ENCODE measurements around the gene GLUL.
A peak's percentile ranks its signal among the peaks of the same experiment; 100 is the strongest.

GLUL gene

DNA sequence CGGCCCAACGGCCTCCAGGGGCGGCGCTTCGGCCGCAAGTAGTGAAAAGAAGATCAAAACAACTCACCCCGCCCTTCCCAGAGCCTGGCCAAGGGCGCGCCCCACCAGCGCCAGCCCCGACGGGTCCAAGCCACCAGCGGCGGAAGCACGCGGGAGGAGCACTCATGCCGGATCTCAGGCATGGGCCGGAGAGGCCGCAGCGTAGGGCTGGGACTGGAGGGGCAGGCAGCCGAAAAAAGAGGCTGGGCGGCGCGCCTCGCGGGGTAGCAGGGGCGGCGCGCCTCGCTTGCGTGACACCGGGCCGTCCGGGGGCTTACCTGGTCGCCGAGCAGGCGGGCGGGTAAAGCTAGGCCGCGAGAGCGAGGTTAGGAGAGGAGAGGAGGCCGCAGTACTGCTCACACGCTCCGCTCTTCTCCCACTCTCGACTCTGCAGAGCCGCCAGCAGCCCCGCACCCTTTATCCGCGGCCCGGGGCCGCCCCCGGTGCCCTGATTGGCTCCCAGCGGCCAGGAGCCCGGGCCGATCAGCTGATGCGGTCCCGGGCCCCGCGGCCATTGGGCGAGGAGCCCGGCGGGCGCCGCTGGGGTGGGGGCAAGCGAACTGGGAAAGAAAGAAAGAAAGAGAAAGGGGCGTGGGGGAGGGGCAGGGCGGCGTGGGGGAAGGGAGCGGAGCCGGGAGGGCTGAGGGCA is at the start of gene GLUL:
GLUL (minus strand) TSS at position 429 of the 688 bp plus-strand sequence. CDS start 3,053 bp downstream, outside the sequence.
- peak; percentile 46 for DNase-seq (ENCODE audit: low read depth)

DNA sequence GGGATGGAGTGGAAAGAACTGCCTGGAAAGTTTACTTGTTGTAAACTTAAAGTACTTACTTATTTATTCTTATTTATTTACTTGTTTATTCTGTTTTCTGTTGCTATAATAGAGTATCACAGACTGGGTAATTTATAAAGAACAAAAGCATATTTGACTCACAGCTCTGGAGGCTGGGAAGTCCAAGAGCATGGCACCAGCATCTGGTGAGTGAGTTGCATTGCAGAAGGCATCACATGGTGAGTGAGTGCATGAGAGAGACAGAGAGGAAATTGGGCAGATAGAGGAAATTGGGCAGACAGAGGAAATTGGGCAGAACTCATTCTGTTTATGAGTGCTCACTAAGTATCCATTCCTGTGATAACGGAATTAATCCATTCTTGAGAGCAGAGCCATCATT is 46.7 kb upstream of the GLUL start:
- no peak for DNase-seq (ENCODE audit: low read depth)

DNA sequence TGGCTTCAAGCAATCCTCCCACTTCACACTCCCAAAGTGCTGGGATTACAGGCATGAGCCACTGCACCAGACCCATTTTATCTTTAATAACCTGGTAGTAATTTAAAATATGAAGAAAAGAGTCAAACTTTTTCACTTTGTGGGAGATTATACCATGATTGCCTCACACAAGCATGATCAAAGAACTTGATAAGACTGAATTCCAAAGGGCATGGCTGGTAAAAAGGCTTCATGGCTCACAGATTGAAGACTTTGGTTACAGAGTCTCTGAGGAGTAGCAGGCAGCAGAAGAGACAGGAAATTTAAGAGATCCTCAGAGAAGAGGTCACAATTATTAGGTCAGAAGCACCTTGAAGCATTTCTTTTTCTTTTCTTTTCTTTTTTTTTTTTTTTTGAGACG is 42.0 kb upstream of the GLUL start:
- DNase-seq (ENCODE audit: low read depth): no peak

DNA sequence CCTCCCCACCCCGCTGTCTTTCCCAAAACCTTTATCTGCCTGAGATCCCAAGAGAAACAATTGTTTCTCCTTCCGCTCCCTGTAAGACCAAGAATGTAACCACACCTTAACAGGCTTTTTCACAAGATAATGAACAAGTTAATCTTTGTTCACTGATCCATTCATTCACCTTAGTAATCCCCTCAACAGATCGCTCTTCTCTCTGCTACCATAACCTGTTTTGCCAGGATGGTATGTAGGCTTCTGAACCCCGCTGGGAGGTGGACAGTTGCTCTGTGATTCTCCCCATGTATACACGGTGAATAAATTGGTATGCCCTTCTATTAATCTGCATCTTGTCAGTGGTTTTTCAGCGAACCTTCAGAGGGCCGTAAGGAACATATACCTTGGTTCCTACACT is 39.7 kb upstream of the GLUL start:
- no peak for DNase-seq (ENCODE audit: low read depth)

DNA sequence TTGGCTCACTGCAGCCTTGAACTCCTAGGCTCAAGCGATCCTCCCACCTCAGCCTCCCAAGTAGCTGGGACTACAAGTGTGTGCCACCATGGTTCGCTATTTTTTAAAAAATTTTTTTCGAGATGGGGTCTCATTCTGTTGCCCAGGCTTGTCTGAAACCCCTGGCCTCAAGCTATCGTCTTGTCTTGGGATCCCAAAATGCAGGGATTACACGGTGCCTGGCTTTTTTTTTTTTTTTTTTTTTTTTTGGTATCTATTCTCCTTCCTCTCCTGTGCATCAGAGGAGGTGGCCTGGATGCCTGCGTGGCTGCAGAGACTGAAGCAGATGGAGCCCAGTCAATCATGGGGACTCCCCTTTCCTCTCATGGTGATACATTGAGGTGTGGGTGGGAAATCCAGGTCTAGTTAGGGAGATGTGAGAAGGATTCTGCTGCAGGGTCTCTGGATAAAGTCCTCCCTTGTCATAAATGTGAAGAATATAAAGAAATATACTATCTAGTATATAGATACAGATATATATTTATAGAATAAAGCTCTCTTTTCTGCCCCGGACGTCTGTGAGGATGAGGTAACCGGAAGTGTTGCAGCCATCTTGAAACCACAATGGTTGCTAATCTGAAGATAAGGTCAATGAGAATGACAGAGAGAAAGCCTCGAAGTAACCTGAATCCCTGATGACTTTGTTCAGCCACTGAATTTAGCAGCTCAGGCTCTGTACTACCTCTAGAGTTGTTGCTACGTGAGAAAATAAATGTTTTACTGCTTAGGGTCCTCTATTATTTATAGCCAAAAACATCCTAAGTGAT is 38.9 kb upstream of the GLUL start:
- no peak for DNase-seq (ENCODE audit: low read depth)

DNA sequence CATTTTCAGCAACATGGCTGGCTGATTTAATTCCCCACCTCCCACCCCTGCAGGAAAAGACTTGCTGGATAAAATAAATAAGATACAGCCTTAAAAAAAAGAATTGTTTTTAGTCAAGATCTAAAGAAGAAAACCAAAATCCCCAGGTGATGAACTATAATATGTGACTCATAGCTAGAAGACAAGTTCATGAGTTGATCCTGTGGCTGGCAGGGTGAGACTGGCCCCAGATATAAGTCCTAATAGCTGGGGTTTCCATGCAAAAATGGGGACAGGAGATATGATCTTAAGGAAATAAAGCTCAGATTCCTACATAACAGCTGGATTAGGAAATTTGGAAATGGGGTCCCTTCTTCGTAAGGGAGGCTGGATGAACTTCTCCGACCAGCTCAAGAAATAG is 36.5 kb upstream of the GLUL start:
- DNase-seq (ENCODE audit: low read depth): no peak

DNA sequence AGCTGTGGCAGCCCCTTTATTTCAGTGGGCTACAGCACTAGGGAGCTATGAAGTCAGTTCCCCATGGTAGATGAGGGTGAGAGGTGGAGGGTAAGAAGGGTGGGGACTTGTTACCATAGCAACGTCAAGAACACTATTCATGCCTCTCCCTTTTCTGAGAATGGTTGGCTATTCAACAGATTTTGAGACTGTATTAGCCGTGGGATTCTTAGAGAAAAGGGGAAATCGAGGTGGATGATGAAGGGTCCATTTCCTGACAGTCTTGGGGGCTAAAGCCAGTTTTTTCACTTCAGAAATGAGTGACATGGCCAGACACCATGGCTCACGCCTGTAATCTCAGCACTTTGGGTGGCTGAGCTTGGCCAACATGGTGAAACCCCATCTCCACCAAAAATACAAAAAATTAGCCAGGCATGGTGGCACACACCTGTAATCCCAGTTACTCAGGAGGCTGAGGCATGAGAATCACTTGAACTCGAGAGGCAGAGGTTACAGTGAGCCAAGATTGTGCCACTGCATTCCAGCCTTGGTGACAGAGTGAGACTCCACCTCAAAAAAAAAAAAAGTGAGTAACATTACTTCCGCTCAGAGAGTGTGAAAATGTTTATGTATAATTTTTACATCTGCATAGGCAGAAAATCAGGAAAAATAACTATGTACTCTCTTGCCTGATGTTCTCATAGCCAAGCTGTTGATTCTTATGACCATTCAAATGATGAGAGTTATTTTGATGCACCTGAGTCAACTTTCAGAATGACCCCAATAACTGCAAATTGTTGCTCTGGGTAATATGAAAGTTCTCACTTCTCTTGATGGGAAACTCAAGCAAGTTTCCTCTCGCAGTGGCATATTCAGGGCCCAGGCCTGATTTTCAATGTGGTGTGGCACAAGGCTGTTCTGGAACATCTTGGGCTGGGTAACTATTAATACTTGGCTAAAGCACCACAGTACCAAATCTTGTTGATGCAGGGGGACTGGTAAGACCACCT is 35.1 kb upstream of the GLUL start:
- DNase-seq (ENCODE audit: low read depth): no peak

DNA sequence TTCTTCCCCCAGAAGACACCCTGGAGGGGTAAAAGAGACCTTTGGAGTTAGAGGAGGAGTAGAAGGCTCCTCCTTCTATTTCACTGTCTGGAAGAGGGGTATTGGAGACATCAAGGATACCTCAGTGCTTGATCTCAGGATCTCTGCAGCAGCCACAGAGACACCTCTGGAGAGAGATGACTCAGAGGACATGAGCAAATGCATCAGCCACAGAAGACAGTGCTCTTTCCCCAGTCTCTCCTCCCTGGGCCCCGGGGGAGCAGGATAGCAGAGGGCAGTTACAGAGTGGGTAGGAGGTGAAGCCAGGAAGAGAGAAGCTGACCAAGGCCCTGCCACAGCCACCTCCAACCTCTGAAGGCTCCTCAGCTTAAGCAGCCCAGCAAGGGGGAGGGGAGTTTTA is 24.2 kb upstream of the GLUL start:
- no peak for DNase-seq (ENCODE audit: low read depth)

DNA sequence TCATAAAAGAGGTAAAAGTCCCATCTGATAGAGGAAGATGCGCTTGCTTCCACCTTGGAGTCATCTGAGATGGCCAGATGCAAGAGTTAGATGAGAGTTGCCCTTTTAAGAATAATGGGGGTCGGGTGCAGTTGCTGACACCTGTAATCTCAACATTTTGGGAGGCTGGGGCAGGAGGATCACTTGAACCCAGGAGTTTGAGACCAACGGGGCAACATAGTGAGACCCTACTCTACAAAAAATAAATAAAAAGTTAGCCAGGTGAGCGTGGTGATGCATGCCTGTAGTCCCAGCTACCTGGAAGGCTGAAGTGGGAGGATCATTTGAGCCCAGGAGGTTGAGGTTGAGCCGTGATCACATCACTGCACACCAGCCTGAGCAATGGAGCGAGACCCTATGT is 22.4 kb upstream of the GLUL start:
- no peak for DNase-seq (ENCODE audit: low read depth)

DNA sequence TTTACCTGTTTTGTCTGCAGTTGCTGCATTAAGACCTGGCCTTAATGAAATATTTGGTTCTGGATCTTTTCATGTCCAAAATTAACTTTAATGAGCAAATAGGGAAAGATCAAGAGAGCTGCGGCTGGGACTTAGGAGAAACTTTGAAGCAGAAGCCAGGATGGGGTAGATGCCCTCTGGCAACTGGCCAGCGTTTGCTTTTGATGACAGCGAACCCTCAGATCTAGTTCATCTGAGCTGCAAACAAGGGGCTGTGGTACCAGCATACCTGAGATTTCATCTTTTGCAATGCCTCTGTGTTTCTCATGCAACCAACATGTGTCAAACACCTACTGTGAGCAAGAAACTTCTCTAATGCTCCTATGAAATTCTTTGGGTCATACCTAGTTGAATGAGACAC is 21.9 kb upstream of the GLUL start:
- no peak for DNase-seq (ENCODE audit: low read depth)

DNA sequence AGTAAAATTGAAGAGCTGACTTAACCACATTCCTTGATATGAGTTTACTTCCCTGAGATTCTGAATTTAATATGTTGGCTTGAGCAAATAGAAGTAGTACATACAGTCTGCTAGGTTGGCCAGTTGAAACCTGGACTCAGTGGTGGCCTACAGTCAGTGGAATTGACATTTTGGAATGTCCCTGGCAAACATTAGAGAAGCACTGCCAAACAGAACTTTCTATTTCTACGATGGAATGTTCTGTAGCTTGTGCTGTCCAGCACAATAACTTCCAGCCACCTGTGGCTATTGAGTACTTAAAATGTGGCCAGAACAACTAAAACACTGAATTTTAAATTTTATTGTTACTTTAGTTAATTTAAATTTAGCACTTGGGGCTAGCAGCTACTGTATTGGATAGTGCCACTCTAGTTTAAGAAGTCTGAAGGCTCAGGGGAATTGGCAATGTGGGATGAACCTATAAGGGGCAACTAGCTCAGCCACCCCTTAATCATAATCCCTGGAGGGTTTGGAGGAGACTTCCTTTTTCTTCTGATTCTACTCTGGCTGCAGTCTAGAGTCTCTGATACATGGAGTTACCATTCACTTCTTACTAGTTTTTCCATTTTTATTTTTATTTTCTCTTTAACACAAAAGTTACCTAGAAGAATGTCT is 19.2 kb upstream of the GLUL start:
- DNase-seq (ENCODE audit: low read depth): no peak

DNA sequence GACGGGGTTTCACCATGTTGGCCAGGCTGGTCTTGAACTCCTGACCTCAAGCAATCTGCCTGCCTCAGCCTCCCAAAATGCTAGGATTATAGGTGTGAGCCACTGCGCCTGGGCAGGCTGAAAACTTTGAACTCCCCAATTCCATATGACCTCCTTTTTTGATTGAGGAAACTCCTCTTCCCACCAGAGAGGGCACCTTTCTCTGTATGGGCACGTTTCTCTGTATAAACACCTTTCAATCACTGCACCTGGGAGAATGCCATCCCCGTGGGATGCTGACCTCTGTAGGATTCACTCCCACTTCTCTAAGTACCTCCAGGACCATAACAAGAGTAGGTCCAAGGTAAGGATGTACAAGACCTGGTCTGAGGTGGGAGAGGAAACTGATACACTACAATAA is 18.5 kb upstream of the GLUL start:
- DNase-seq (ENCODE audit: low read depth): no peak

DNA sequence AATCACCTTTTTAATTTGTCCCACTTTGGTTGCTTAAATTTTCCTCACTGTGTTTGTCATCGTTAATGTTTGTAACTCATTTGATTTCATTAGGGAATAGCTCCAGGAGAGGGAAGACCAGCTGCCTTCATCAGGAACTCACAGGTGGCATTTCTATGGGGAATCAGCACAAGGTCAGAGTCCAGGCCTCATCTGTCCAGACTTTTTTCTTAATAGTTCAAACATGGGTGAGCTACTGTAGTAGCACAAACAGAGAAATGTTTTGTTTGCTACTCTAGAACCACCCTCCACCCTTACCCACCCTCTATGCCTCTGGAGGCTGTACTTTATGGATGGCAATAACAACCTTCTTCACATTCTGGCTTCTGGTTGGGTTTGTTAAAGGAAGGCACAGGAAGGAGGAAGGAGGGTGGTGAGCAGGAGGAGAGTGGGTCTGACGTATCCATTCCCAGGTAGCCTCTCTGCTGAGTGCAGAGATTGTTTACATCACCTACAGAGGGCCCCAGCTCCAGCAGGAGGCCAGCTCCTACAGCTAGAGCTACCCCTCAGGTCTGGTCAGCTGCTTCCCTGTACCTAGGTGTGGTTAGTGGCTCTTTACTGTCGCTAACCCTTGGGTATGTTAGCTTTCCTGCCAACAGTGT is 17.0 kb upstream of the GLUL start:
- DNase-seq (ENCODE audit: low read depth): no peak

DNA sequence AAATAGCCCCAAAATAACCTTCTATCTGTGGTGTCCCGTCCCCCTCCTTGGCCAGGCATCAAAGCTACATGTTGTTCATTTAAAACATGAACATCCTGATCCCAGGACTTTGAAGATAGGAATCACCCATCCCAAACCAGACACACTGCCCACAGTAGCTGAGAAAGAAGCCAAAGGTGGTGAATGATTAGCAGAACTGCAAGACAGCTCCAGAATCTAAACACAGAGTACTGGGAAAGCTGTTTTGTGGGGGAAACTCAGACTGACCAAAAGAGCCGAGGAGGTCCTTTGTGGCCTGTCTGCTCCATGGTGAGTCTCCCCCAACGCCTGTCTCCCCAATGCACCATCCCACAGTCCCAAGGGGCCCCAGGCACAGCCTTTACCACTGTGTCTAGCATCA is 16.1 kb upstream of the GLUL start:
- DNase-seq (ENCODE audit: low read depth): no peak

DNA sequence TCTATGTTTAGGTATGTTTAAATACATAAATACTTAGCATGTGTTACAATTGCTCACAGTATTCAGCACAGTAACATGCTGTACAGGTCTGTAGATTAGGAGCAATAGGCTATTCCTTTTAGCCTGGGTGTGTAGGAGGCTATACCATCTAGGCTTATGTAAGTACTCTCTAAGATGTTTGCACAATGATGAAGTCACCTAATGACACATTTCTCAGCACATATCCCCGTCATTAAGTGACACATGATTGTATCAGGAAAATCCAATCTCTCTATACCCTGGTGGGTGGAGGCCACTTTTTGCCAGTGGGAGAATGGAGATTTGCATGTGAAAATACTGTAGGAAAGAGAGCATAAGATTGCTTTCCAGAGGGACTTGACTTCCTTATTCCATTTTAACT is 14.4 kb upstream of the GLUL start:
- no peak for DNase-seq (ENCODE audit: low read depth)

DNA sequence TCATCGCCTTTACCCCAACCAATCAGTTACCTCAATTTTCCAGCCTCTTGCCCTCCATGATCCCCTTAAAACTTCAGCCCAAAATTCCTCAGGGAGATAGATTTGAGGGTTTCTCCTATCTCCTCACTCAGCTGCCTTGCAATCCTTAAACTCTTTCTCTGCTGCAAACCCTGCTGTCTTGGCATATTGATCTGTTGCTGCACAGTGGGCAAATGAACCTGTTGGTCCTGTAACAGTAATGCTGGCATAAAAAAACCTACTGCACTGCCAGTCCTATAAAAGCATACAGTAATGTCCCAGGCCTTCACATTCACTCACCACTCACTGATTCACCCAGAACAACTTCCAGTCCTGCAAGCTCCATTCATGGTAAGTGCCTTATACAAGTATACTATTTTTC is 14.0 kb upstream of the GLUL start:
- DNase-seq (ENCODE audit: low read depth): no peak

DNA sequence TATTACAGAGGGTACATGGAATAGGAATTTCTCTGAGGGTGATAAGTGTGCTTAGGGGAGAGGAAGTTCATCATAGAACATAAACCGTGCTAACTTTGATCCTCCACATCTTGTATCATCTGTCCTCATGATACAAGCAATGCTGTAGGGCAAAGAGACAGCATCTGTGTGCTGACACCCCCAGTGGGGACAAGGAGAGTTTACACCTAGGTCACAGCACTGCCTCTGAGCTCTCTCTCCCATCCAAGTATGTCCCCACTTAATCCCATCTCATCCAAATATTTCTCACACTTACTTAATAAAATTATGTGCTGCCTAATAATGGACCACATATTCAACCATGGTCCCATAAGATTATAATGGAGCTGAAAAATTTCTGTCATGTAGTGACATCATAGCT is 13.2 kb upstream of the GLUL start:
- no peak for DNase-seq (ENCODE audit: low read depth)

DNA sequence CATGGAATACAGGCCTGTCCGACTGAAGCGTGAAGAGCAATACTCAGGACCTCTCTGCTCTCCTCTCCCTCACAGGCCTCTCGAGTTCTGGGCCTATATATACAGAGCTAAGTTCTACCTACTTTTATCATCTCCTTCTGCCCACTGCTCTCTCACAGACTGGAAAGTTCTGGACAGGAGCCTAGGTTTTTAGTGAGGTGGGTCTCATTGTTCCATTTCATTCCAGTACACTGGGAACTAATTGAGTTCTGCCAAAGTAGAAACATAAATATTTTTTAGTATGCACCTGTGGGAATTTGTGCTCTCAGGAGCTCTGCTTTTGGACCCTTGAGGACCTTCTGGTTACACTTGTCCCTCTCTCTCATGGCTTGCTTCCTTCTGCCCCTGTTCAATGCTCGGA is 9.0 kb upstream of the GLUL start, which contains the start of gene TEDDM1:
TEDDM1 (minus strand) TSS at position 101 of the 400 bp plus-strand sequence. CDS start 182 bp downstream, outside the sequence.
- DNase-seq (ENCODE audit: low read depth): no peak

DNA sequence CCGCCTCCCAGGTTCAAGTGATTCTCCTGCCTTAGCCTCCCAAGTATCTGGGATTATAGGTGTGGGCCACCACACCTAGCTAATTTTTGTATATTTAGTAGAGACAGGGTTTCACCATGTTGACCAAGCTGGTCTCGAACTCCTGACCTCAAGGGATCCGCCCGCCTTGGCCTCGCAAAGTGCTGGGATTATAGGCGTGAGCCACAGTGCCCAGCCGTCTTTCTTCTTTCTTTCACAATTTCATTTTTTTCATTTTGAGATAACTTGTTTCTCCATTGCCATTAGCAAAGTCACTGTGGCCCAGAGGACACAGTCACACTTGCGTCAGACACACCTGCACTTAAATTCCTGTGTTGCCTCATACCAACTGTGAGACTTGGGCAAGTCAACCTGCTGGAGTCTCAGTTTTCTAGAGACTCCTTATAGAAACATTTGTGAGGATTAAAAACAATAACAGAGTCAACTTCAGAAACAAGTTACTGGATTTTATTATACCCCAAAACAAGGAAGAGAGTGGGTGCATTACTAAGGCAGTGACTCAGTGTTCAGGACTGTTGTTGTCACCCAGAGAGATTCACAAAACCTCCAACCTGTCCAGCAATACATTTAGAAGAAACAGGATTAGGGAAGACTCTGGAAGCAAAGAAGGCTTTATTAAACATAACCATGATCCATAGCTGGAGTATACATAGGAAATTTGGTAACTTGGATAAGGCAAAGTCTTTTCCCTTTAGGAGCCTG is 6.2 kb upstream of the GLUL start:
- DNase-seq (ENCODE audit: low read depth): no peak

DNA sequence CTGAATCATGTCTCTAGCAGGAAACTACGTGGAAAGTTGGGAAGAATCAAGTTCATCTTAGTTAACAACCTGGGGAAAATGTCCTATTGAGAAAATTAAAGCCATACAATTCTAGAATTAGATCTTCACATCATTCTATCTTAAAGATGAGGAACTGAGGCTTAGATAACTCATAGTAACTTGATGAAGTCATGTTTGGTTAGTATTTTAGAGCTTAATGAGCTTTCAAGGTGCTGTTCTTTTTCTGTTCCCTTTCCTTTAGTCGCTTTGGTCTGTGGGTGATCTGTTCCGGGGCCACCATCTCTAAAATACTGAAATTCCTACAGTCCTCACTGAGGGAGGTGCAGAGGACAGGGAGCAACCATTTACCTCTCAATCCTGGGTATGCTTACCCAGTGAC is 4.3 kb upstream of the GLUL start:
- no peak for DNase-seq (ENCODE audit: low read depth)
